ENCODE results near the gene C5orf63. TPM values are rescaled to one million over a fixed set of nuclear protein-coding genes. Genes with fewer than 3 reads are reported as not detected.
A peak's percentile ranks its signal among the peaks of the same experiment; 100 is the strongest.

C5orf63 gene
- total and polyA plus RNA-seq, 2 of the 13 experiments (the other 11 are each of a cell fraction or from before 2014, with no cell fraction given), result 7.9 to 8.8 TPM

- TF ChIP-seq ATF7 (IDR thresholded peaks at IDR 0.05), result no peak
- TF ChIP-seq ATF7 (CRISPR knock-in tag; IDR thresholded peaks at IDR 0.05), result no peak
- TF ChIP-seq NFE2 (CRISPR knock-in tag; IDR thresholded peaks at IDR 0.05), result no peak
- peak; percentile 81 for TF ChIP-seq ELF3 (CRISPR knock-in tag; IDR thresholded peaks at IDR 0.05)
- TF ChIP-seq MLX (CRISPR knock-in tag; IDR thresholded peaks at IDR 0.05), result no peak
- peak; percentile 78 for TF ChIP-seq YEATS4 (CRISPR knock-in tag; IDR thresholded peaks at IDR 0.05; ENCODE audit: borderline replicate concordance)
- TF ChIP-seq, protein P1, sequence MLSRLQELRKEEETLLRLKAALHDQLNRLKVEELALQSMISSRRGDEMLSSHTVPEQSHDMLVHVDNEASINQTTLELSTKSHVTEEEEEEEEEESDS (CRISPR knock-in tag; IDR thresholded peaks at IDR 0.05; ENCODE audit: borderline replicate concordance), result no peak
- 0 out of 2 replicates have a peak, but pooled peaks have one; percentile 32 for TF ChIP-seq CREB3 (CRISPR knock-in tag; IDR thresholded peaks at IDR 0.05)
- TF ChIP-seq SPEN (CRISPR knock-in tag; IDR thresholded peaks at IDR 0.05; ENCODE audit: low read depth), result peak; percentile 80
- TF ChIP-seq SRF (IDR thresholded peaks at IDR 0.05; ENCODE audit: low read depth, low read length), result no peak
- TF ChIP-seq SYNCRIP (IDR thresholded peaks at IDR 0.05; ENCODE audit: insufficient read depth, low read depth, low read length), result no peak
- TF ChIP-seq HOMEZ (CRISPR knock-in tag; IDR thresholded peaks at IDR 0.05; ENCODE audit: low read depth), result no peak; the same call in 1 of the 2 replicates
- TF ChIP-seq HNF1A (IDR thresholded peaks at IDR 0.05; ENCODE audit: low read depth), result no peak
- TF ChIP-seq HNF1A (CRISPR knock-in tag; IDR thresholded peaks at IDR 0.05; ENCODE audit: borderline replicate concordance), result peak; percentile 64; the same call in 1 of the 2 replicates
- no peak; the same call in 1 of the 2 replicates for TF ChIP-seq ZNF124 (CRISPR knock-in tag; IDR thresholded peaks at IDR 0.05)
- TF ChIP-seq LBX2 (CRISPR knock-in tag; IDR thresholded peaks at IDR 0.05; ENCODE audit: borderline replicate concordance), result peak; percentile 72; the same call in 1 of the 2 replicates
- TF ChIP-seq, protein P2, sequence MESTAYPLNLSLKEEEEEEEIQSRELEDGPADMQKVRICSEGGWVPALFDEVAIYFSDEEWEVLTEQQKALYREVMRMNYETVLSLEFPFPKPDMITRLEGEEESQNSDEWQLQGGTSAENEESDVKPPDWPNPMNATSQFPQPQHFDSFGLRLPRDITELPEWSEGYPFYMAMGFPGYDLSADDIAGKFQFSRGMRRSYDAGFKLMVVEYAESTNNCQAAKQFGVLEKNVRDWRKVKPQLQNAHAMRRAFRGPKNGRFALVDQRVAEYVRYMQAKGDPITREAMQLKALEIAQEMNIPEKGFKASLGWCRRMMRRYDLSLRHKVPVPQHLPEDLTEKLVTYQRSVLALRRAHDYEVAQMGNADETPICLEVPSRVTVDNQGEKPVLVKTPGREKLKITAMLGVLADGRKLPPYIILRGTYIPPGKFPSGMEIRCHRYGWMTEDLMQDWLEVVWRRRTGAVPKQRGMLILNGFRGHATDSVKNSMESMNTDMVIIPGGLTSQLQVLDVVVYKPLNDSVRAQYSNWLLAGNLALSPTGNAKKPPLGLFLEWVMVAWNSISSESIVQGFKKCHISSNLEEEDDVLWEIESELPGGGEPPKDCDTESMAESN (CRISPR knock-in tag; conservative IDR thresholded peaks at IDR 0.05), result 0 out of 2 replicates have a peak, but pooled peaks have one; percentile 55
- TF ChIP-seq MAFK (conservative IDR thresholded peaks at IDR 0.05 in 1 of 2, IDR thresholded peaks at IDR 0.05 in 1 of 2; ENCODE audit: low read length in 2 of 2), result no peak
Measured at GRCh38 chr5:127072861-127073846, at the start of gene C5orf63 (continued).
